ENCODE results near the gene CRYBG2.

CRYBG2 gene

GRCh38 chr1:26281091-26281958, 72.6 kb downstream of the CRYBG2 start:
- no peak for DNase-seq (ENCODE audit: low spot score)

GRCh38 chr1:26280333-26281042, 73.4 kb downstream of the CRYBG2 start:
- DNase-seq (ENCODE audit: low spot score) = peak; percentile 62

DNA sequence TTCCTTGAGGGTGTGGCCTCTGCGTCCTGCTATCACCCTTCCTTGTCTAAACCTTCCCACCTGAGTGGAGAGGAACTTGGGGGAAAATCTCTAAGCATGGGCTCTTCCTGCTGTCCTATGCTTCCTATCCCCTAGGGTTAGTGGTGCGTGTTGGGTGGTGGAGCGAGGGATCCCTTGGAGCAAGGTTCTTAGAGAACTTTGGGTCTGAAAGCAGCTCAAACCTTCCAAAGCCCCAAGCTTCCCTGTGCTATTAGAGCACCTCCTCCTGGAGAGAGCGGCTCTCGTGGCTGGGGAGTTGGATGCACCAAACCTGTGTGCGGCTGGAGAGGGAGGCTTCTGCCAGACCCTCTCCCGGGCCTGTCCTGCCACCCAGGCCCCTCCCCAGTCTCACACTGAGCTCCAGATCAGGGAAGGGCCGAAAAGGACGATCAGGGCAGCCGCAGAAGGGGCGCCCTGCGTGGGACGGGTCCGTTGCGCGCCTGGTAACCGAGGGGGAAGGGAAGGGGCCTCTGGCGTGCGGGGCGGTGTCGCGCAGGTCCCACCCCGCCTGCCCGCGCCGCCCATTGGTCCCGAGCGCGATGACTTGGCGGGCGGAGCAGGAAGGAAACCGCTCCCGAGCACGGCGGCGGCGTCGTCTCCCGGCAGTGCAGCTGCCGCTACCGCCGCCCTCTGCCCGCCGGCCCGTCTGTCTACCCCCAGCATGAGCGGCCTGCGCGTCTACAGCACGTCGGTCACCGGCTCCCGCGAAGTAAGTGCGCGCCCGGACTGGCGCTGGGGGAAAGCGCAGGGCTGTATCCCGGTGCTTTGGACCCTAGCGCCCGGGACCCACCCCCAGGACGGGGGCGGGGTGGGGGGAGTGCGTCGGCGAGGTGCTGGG, 74.2 kb downstream of the CRYBG2 start, which contains the start of gene SH3BGRL3:
Gene SH3BGRL3 (plus strand): TSS at position 631 of the 877 bp plus-strand sequence. CDS start 70 bp downstream, at position 701.
- DNase-seq (ENCODE audit: low spot score) = peak; percentile 91

DNA sequence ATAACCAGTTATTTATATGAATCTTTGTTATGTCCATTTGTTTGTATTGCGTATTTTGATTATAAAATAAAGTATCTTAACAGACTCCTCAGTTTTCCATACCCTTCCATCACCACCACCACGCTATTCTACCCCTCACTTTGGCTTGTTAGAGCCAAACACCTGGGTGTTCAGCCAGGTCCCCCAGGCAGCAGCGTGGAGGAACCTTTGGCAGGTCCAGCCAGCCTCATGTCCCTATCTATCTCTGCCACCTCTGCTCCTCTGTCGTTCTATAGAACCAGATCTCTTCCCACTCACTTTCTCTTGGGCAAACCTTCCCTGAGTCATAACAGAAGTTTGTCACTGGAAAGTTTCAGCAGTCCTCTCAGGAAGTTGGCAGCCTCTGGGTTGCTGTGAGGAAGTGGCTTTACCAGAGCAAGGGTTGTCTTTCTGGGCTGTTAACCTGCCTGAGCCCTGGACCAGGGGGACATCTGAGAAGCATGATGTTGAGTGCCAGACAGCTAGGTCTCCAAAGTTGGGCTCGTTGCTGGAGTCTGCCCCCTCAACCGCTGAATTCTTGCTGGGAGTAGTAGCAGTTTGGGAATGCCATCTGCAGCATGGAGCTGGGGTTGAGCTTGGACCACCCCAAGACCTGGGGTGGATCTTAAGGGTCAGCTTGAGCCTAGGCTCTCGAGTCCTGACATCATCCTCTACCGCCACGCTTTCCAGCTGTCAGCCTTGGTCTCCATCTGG, 75.0 kb downstream of the CRYBG2 start:
- DNase-seq (ENCODE audit: low spot score) = no peak

DNA sequence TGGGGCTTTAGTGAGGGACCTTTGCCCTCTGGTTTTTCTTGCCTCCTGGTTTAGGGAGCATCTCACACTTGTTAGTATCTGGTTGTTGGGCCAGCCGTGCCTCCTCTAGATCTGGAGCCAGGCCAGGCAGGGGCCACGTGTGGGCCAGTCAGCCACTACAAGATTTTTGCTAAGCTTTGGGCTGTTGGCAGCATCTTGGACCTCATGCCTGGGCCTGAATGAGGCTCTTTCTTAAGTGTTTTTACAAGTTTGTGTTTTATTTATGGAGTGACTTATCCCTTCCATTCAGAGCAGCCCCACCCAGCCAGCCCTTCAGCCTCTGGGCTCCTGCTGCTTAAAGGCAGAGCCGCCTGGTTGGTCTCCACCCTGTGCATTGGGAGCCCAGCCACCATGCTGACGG, 75.6 kb downstream of the CRYBG2 start:
- DNase-seq (ENCODE audit: low spot score) = no peak

DNA sequence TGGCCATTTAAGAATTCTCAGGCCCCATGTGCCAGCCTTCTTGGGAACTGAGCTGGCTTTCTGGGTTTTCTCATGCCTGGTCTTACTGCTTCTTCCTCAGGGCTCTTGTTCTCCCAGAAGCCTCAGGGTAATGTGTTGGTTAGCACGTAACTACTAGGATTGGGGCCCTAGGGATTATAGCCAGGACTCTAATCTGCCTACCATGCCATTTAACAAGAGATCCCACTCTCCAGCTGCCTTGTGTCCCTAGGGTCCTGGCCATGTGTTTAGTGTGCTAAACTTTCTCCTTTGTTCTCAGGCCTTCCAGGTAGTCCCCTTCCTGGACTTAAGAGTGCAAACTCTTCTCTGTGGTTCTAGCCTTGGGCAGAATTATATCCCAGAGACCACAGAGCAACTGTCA, 76.2 kb downstream of the CRYBG2 start:
- DNase-seq (ENCODE audit: low spot score) = no peak

DNA sequence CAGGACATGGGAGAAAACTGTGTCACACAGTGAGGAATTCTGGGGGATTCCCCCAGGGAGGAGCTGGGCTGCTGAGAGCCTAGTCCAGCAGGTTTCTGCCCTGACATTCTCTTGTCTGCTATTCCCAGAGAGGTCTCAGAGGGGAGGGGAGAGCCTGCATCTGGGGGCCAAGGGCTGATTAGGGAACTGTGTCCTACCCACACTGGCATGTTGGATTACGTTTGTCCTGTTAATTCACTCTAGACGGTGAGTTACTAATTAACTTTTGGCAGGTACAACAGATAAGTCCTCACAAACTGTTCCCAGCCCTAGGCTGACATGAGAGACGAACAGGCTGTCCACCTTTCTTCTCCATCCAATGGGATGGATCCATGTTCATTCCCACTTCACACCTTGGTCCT, 76.7 kb downstream of the CRYBG2 start:
- DNase-seq (ENCODE audit: low spot score) = no peak

GRCh38 chr1:26276432-26276838, 77.5 kb downstream of the CRYBG2 start:
- DNase-seq (ENCODE audit: low spot score) = no peak

- peak; percentile 70 for DNase-seq (ENCODE audit: low spot score)
Observed at GRCh38 chr1:26275580-26276431, 78.1 kb downstream of the CRYBG2 start.

GRCh38 chr1:26274801-26275425, 79.0 kb downstream of the CRYBG2 start:
- no peak for DNase-seq (ENCODE audit: low spot score)
